H9 (cell line): ENCODE data around the gene NR2F1-AS1. TPM values are rescaled to one million over a fixed set of nuclear protein-coding genes. Genes with fewer than 3 reads are reported as not detected.

ENCODE experiments used
- DNase-seq: peaks from one replicate; pipeline ENCODE4 v3.0.0-alpha.2; 2017
- H2AFZ ChIP-seq: one replicate; pipeline ENCODE4 v1.6.1; 2013; ENCODE audit warnings: mild to moderate bottlenecking, low read length, control low read depth, moderate library complexity
- H2AK5ac ChIP-seq: 2 replicates; pipeline ENCODE4 v1.6.1; 2013; ENCODE audit warnings: low read length, control low read depth, mixed read lengths; ENCODE audit not compliant: insufficient read length
- H2BK120ac ChIP-seq: one replicate; pipeline ENCODE4 v1.6.1; 2013; ENCODE audit warnings: low read depth, mild to moderate bottlenecking, low read length, control low read depth, inconsistent platforms; ENCODE audit not compliant: poor library complexity, severe bottlenecking
- H2BK12ac ChIP-seq: 2 replicates; pipeline ENCODE4 v1.6.1; 2013; ENCODE audit warnings: low read length, control low read depth, mixed read lengths, low read depth; ENCODE audit not compliant: insufficient read length
- H2BK15ac ChIP-seq: 2 replicates; pipeline ENCODE4 v1.6.1; 2013; ENCODE audit warnings: low read depth, low read length, control low read depth
- H2BK20ac ChIP-seq: one replicate; pipeline ENCODE4 v1.6.1; 2013; ENCODE audit warnings: low read depth, mild to moderate bottlenecking, low read length, control low read depth, inconsistent platforms; ENCODE audit not compliant: poor library complexity, severe bottlenecking
- H2BK5ac ChIP-seq: 2 replicates; pipeline ENCODE4 v1.6.1; 2013; ENCODE audit warnings: low read length, control low read depth, mixed read lengths; ENCODE audit not compliant: insufficient read length
- H3K14ac ChIP-seq: 2 replicates; pipeline ENCODE4 v1.6.1; 2013; ENCODE audit warnings: low read length, control low read depth; ENCODE audit not compliant: insufficient read depth
- H3K18ac ChIP-seq: 2 replicates; pipeline ENCODE4 v1.6.1; 2013; ENCODE audit warnings: low read depth, mild to moderate bottlenecking, mixed read lengths, low read length, control low read depth; ENCODE audit not compliant: insufficient read length
- H3K23ac ChIP-seq: 2 replicates; pipeline ENCODE4 v1.6.1; 2013; ENCODE audit warnings: low read length, control low read depth, mixed read lengths, low read depth; ENCODE audit not compliant: insufficient read length
- H3K23me2 ChIP-seq: 2 replicates; pipeline ENCODE4 v1.6.1; 2013; ENCODE audit warnings: low read depth, mild to moderate bottlenecking, mixed read lengths, low read length, control low read depth; ENCODE audit not compliant: insufficient read length, poor library complexity, severe bottlenecking
- H3K27ac ChIP-seq: 2 replicates; pipeline ENCODE4 v1.5.1; 2013; ENCODE audit warnings: low read length, control low read depth, mixed read lengths, low read depth; ENCODE audit not compliant: insufficient read length
- H3K27me3 ChIP-seq: 2 replicates; pipeline ENCODE4 v1.6.1; 2013; ENCODE audit warnings: low read length, control low read depth, inconsistent platforms; ENCODE audit not compliant: insufficient read depth
- H3K4ac ChIP-seq: 2 replicates; pipeline ENCODE4 v1.6.1; 2013; ENCODE audit warnings: low read depth, mild to moderate bottlenecking, control low read depth, inconsistent platforms, low read length, moderate library complexity
- H3K4me1 ChIP-seq: 2 replicates; pipeline ENCODE4 v1.6.1; 2013; ENCODE audit warnings: low read length, control low read depth, inconsistent platforms; ENCODE audit not compliant: insufficient read depth
- H3K4me2 ChIP-seq: 2 replicates; pipeline ENCODE4 v1.6.1; 2013; ENCODE audit warnings: low read length, control low read depth, mixed read lengths; ENCODE audit not compliant: insufficient read length, insufficient read depth
- H3K56ac ChIP-seq: 2 replicates; pipeline ENCODE4 v1.6.1; 2013; ENCODE audit warnings: low read depth, mild to moderate bottlenecking, mixed read lengths, low read length, control low read depth; ENCODE audit not compliant: insufficient read length
- H3K79me1 ChIP-seq: 2 replicates; pipeline ENCODE4 v1.6.1; 2013; ENCODE audit warnings: low read depth, mild to moderate bottlenecking, moderate library complexity, low read length, control low read depth, inconsistent platforms; ENCODE audit not compliant: insufficient read depth, poor library complexity, severe bottlenecking
- H3K79me2 ChIP-seq: 2 replicates; pipeline ENCODE4 v1.6.1; 2013; ENCODE audit warnings: low read length, control low read depth, inconsistent platforms; ENCODE audit not compliant: insufficient read depth
- H3K9ac ChIP-seq: 2 replicates; pipeline ENCODE4 v1.6.1; 2013; ENCODE audit warnings: low read length, control low read depth, mixed read lengths; ENCODE audit not compliant: insufficient read length; ENCODE audit errors: extremely low read depth
- H3K9me3 ChIP-seq: one replicate; pipeline ENCODE4 v1.6.1; 2013; ENCODE audit warnings: low read depth, low read length, inconsistent platforms; ENCODE audit not compliant: control insufficient read depth
- H3T11ph ChIP-seq: one replicate; pipeline ENCODE4 v1.6.1; 2013; ENCODE audit warnings: mild to moderate bottlenecking, low read length, control low read depth, inconsistent platforms
- H4K20me1 ChIP-seq: one replicate; pipeline ENCODE4 v1.6.1; 2013; ENCODE audit not compliant: control insufficient read depth, insufficient read length, insufficient read depth
- H4K5ac ChIP-seq: 2 replicates; pipeline ENCODE4 v1.6.1; 2013; ENCODE audit warnings: low read depth, mild to moderate bottlenecking, mixed read lengths, low read length, control low read depth; ENCODE audit not compliant: insufficient read length
- H4K8ac ChIP-seq: replicated peaks from 2 replicates; pipeline ENCODE4 v1.6.1; 2013; ENCODE audit warnings: low read length, control low read depth, mixed read lengths, low read depth; ENCODE audit not compliant: insufficient read length
- H4K91ac ChIP-seq: 2 replicates; pipeline ENCODE4 v1.6.1; 2013; ENCODE audit warnings: low read depth, mild to moderate bottlenecking, moderate library complexity, mixed read lengths, low read length, control low read depth; ENCODE audit not compliant: insufficient read length
- H3K27ac Mint-ChIP-seq, 3 experiments: 2 replicates in 2 of 3; 3 replicates in 1 of 3; pipeline ENCODE4 v1.8.0; 2020 to 2021; ENCODE audit warnings: mixed read lengths in 3 of 3, mild to moderate bottlenecking in 1 of 3, moderate library complexity in 1 of 3
- H3K27me3 Mint-ChIP-seq: 2 replicates; pipeline ENCODE4 v1.8.0; 2021; ENCODE audit warnings: low read depth, mild to moderate bottlenecking, moderate library complexity, mixed read lengths
- H3K36me3 Mint-ChIP-seq, 3 experiments: 2 replicates in 2 of 3; 3 replicates in 1 of 3; pipeline ENCODE4 v1.8.0; 2020 to 2021; ENCODE audit warnings: low read depth in 3 of 3, mixed read lengths in 3 of 3; ENCODE audit not compliant: insufficient read depth in 1 of 3
- H3K4me1 Mint-ChIP-seq, 2 experiments: 2 replicates each; pipeline ENCODE4 v1.8.0; 2020; ENCODE audit warnings: mixed read lengths in 2 of 2
- H3K4me3 Mint-ChIP-seq, 2 experiments: 2 replicates in 1 of 2; 3 replicates in 1 of 2; pipeline ENCODE4 v1.8.0; 2020 to 2021; ENCODE audit warnings: mild to moderate bottlenecking in 2 of 2, mixed read lengths in 2 of 2, moderate library complexity in 1 of 2
- H3K9me3 Mint-ChIP-seq, 2 experiments: 2 replicates in 1 of 2; 3 replicates in 1 of 2; pipeline ENCODE4 v1.8.0; 2020; ENCODE audit warnings: mild to moderate bottlenecking in 2 of 2, mixed read lengths in 2 of 2, moderate library complexity in 1 of 2
- CTCF ChIP-seq: fragments of 200-600 bp; sonication (generic); conservative IDR thresholded peaks from 3 replicates; pipeline ENCODE4 v1.8.0; 2021; ENCODE audit warnings: antibody characterized with exemption, mild to moderate bottlenecking
- WGBS: extraction: QIAGEN DNeasy Blood & Tissue Kit; methylation state at CpG from one replicate; pipeline ENCODE4 v1.1.7; 2013; ENCODE audit warnings: missing lambda C conversion rate, low lambda C conversion rate, mixed read lengths; ENCODE audit not compliant: insufficient read length; ENCODE audit errors: extremely low coverage; 5-methylcytosine and 5-hydroxymethylcytosine counted together
- total RNA-seq: library from RNA; stranded (reverse); gene quantifications from 2 replicates; pipeline ENCODE4 v1.2.1, GENCODE V29; 2021

NR2F1-AS1 gene
- total RNA-seq, 1 experiment from 2014 or later = 1.9 TPM

GRCh38 chr5:93569300-93570160 is 11.5 kb downstream of the NR2F1-AS1 start:
- H3K79me1 ChIP-seq = no peaks in the 10 kb centered on the region
- H3K27ac ChIP-seq = no peak overlapping the region
- no peak for DNase-seq
- H3K23ac ChIP-seq = no peak overlapping the region
- no peak overlapping the region for H2BK120ac ChIP-seq
- no peak overlapping the region for H2BK12ac ChIP-seq
- Mint-ChIP-seq H3K27ac (no peak overlapping the region), H3K27me3 (peaks cover 12% of the 10 kb centered on the region), H3K36me3 (no peaks in the 10 kb centered on the region), H3K9me3 (no peaks in the 10 kb centered on the region; a peak in 2 of 5 replicates), H3K4me1 (peaks cover 34 to 42% of the 10 kb centered on the region in 2 experiments), H3K4me3 (peak overlapping the region; percentile 65 to 73)
- no peaks in the 10 kb centered on the region for H3K79me2 ChIP-seq
- H2AK5ac ChIP-seq = no peak overlapping the region
- no peak overlapping the region for H2BK15ac ChIP-seq
- peaks cover 3% of the 10 kb centered on the region for H3K23me2 ChIP-seq
- no peak overlapping the region for H2AFZ ChIP-seq
- H3K27me3 ChIP-seq = peaks cover 53% of the 10 kb centered on the region
- H4K8ac ChIP-seq = no peak overlapping the region
- TF ChIP-seq CTCF = 0 out of 3 replicates have a peak, but pooled peaks have one; percentile 8
- WGBS = no CpG with 5 or more reads among the region's 13 CpGs
- no peak overlapping the region for H4K91ac ChIP-seq
- H4K20me1 ChIP-seq = no peaks in the 10 kb centered on the region
- no peak overlapping the region for H2BK20ac ChIP-seq
- H3K4me2 ChIP-seq = peak overlapping the region; percentile 61
- no peak overlapping the region for H3K56ac ChIP-seq
- peaks cover 3% of the 10 kb centered on the region; the same call in 1 of the 2 replicates for H3K4me1 ChIP-seq
- H3T11ph ChIP-seq = no peak overlapping the region
- H4K5ac ChIP-seq = no peak overlapping the region
- no peak overlapping the region for H3K4ac ChIP-seq
- no peak overlapping the region for H3K14ac ChIP-seq
- no peaks in the 10 kb centered on the region for H3K9me3 ChIP-seq
- H3K18ac ChIP-seq = no peak overlapping the region
- no peak overlapping the region for H3K9ac ChIP-seq
- H2BK5ac ChIP-seq = no peak overlapping the region
